Suprapubic skin (tissue), 3 donors: ENCODE data around the gene CGNL1.

ENCODE experiments used
- CTCF ChIP-seq, 2 donors: fragments of 200-600 bp in 1 of 2; fragments of 450-650 bp in 1 of 2; sonication (generic) in 1 of 2; IDR thresholded peaks; one replicate each; pipeline ENCODE4 v1.5.1; 2016 to 2019; ENCODE audit warnings: antibody characterized with exemption in 2 of 2, mild to moderate bottlenecking in 1 of 2, moderate library complexity in 1 of 2
- EP300 ChIP-seq: sonication (generic); formaldehyde crosslinking; IDR thresholded peaks from one replicate; pipeline ENCODE4 v1.6.1; 2017; ENCODE audit warnings: antibody characterized with exemption
- POLR2A ChIP-seq, 2 donors: fragments of 450-650 bp; IDR thresholded peaks; one replicate each; pipeline ENCODE4 v1.6.1; 2017; ENCODE audit warnings: antibody characterized with exemption in 2 of 2, mild to moderate bottlenecking in 2 of 2, moderate library complexity in 2 of 2

GRCh38 chr15:57479005-57479404, 102.7 kb downstream of the CGNL1 start:
- TF ChIP-seq CTCF (IDR thresholded peaks at IDR 0.05) (no peak), POLR2A (IDR thresholded peaks at IDR 0.05) (no peak), EP300 (no peak)
